ENCODE measurements around the gene SMU1. TPM values are rescaled to one million over a fixed set of nuclear protein-coding genes. Genes with fewer than 3 reads are reported as not detected.

SMU1 gene
- total and polyA plus RNA-seq, 2 of the 13 experiments (the other 11 are each of a cell fraction or from before 2014, with no cell fraction given): 12.9 to 36.6 TPM

- no peak for TF ChIP-seq ZNF646 (CRISPR knock-in tag; IDR thresholded peaks at IDR 0.05)
- TF ChIP-seq TEAD2 (CRISPR knock-in tag; IDR thresholded peaks at IDR 0.05): no peak
- TF ChIP-seq ZBTB40 (IDR thresholded peaks at IDR 0.05): no peak
- TF ChIP-seq ZBTB40 (CRISPR knock-in tag; IDR thresholded peaks at IDR 0.05): no peak
- TF ChIP-seq NFYC (CRISPR knock-in tag; IDR thresholded peaks at IDR 0.05): no peak
- no peak for TF ChIP-seq ZNF780A (CRISPR knock-in tag; IDR thresholded peaks at IDR 0.05)
- TF ChIP-seq FOXA3 (CRISPR knock-in tag; IDR thresholded peaks at IDR 0.05): peak; percentile 77; the same call in 1 of the 2 replicates
- no peak for TF ChIP-seq AHR (CRISPR knock-in tag; IDR thresholded peaks at IDR 0.05)
- no peak for TF ChIP-seq ZBTB43 (CRISPR knock-in tag; conservative IDR thresholded peaks at IDR 0.05)
- TF ChIP-seq ATF7-NPFF (CRISPR knock-in tag; IDR thresholded peaks at IDR 0.05; ENCODE audit: low read depth): no peak
- TF ChIP-seq GPN1 (CRISPR knock-in tag; IDR thresholded peaks at IDR 0.05; ENCODE audit: borderline replicate concordance): no peak
- no peak for TF ChIP-seq IRF9 (CRISPR knock-in tag; IDR thresholded peaks at IDR 0.05; ENCODE audit: borderline replicate concordance)
These were observed 47.2 kb downstream of the SMU1 start (continued) for GRCh38 chr9:33029231-33029786.
